Hematopoietic multipotent progenitor cell (in vitro differentiated cells): ENCODE results near the gene EBF4. TPM values are rescaled to one million over a fixed set of nuclear protein-coding genes. Genes with fewer than 3 reads are reported as not detected.

ENCODE experiments used
- DNase-seq, 3 donors: peaks; one replicate each; pipeline ENCODE4 v3.0.0-alpha.2; 2011 to 2015; ENCODE audit warnings: low read depth in 2 of 3, low spot score in 2 of 3
- total RNA-seq: library from RNA; depleted of rRNA; stranded (reverse); fragments of >200 nt; gene quantifications from one replicate; pipeline ENCODE4 v1.2.3, GENCODE V29; 2012

Gene EBF4
- total RNA-seq, 1 donor: 6.2 TPM

GRCh38 chr20:2699775-2700413 lies 7.3 kb downstream of the EBF4 start:
- DNase-seq: no peak

- no peak for DNase-seq
Observed at GRCh38 chr20:2700913-2701620, 8.5 kb downstream of the EBF4 start.

GRCh38 chr20:2701671-2702081 lies 9.1 kb downstream of the EBF4 start:
- no peak for DNase-seq

- no peak for DNase-seq
Observed at GRCh38 chr20:2703716-2704475, 11.3 kb downstream of the EBF4 start.

- no peak for DNase-seq
Observed at GRCh38 chr20:2705931-2706645, 13.5 kb downstream of the EBF4 start.

GRCh38 chr20:2706688-2707352 lies 14.2 kb downstream of the EBF4 start:
- peak in 2 of 3 donors; percentile 67 to 87 for DNase-seq

GRCh38 chr20:2707353-2708072 lies 14.9 kb downstream of the EBF4 start:
- no peak for DNase-seq

- DNase-seq: no peak
Observed at GRCh38 chr20:2708073-2708415, 15.5 kb downstream of the EBF4 start.

GRCh38 chr20:2708665-2709064 lies 16.1 kb downstream of the EBF4 start:
- DNase-seq: no peak

- DNase-seq: no peak
Observed at GRCh38 chr20:2709205-2709981, 16.8 kb downstream of the EBF4 start.

- DNase-seq: peak in 2 of 3 donors; percentile 35 to 46
Observed at GRCh38 chr20:2713285-2713684, 20.7 kb downstream of the EBF4 start.

- DNase-seq: peak in 2 of 3 donors; percentile 74 to 83
Observed at GRCh38 chr20:2729251-2729713, 36.7 kb downstream of the EBF4 start.

GRCh38 chr20:2729791-2730190 lies 37.2 kb downstream of the EBF4 start:
- DNase-seq: no peak

- DNase-seq: no peak
Observed at GRCh38 chr20:2734899-2735298, 42.3 kb downstream of the EBF4 start.

- no peak for DNase-seq
Observed at GRCh38 chr20:2736441-2736840, 43.9 kb downstream of the EBF4 start.

GRCh38 chr20:2738331-2739041 lies 45.9 kb downstream of the EBF4 start:
- DNase-seq: no peak

GRCh38 chr20:2739042-2739398 lies 46.4 kb downstream of the EBF4 start:
- DNase-seq: no peak

GRCh38 chr20:2740702-2741101 lies 48.1 kb downstream of the EBF4 start:
- no peak for DNase-seq
